Liver (tissue), 9 donors: ENCODE measurements around the gene GNB1L. TPM values are rescaled to one million over a fixed set of nuclear protein-coding genes. Genes with fewer than 3 reads are reported as not detected.

Source experiments
- DNase-seq: peaks from one replicate; pipeline ENCODE4 v3.0.0-alpha.2; 2017; ENCODE audit warnings: low spot score
- H3K27ac ChIP-seq, 2 donors: one replicate each; pipeline ENCODE4 v1.7.0; 2013; ENCODE audit warnings: inconsistent platforms in 2 of 2, low read length in 2 of 2, control low read depth in 1 of 2, low read depth in 1 of 2, mild to moderate bottlenecking in 1 of 2
- H3K27me3 ChIP-seq, 4 donors: one replicate each; pipeline versions ENCODE4 v1.6.1 to v1.7.0; 2013; ENCODE audit warnings: low read length in 3 of 4, inconsistent platforms in 1 of 4, mild to moderate bottlenecking in 1 of 4, moderate library complexity in 1 of 4; ENCODE audit not compliant: control insufficient read depth in 4 of 4, insufficient read depth in 4 of 4
- H3K36me3 ChIP-seq, 4 donors: one replicate each; pipeline versions ENCODE4 v1.6.1 to v1.7.0; 2013; ENCODE audit warnings: low read length in 3 of 4, mild to moderate bottlenecking in 3 of 4, low read depth in 1 of 4, moderate library complexity in 1 of 4; ENCODE audit not compliant: control insufficient read depth in 4 of 4, insufficient read depth in 3 of 4
- H3K4me1 ChIP-seq, 4 donors: one replicate each; pipeline versions ENCODE4 v1.6.1 to v1.7.0; 2013; ENCODE audit warnings: low read length in 3 of 4, mild to moderate bottlenecking in 3 of 4, moderate library complexity in 1 of 4; ENCODE audit not compliant: control insufficient read depth in 4 of 4, insufficient read depth in 4 of 4
- H3K4me3 ChIP-seq, 3 donors: one replicate each; pipeline versions ENCODE4 v1.6.1 to v1.7.0; 2013; ENCODE audit warnings: low read length in 3 of 3, control low read depth in 1 of 3, low read depth in 1 of 3, mild to moderate bottlenecking in 1 of 3
- H3K9ac ChIP-seq, 2 donors: one replicate each; pipeline ENCODE4 v1.7.0; 2013; ENCODE audit warnings: low read length in 2 of 2, mild to moderate bottlenecking in 2 of 2, moderate library complexity in 2 of 2, control low read depth in 1 of 2, low read depth in 1 of 2
- H3K9me3 ChIP-seq, 4 donors: one replicate each; pipeline versions ENCODE4 v1.6.1 to v1.7.0; 2013; ENCODE audit warnings: low read length in 3 of 4; ENCODE audit not compliant: control insufficient read depth in 4 of 4
- EGR1 ChIP-seq, 2 donors: IDR thresholded peaks; 2 replicates each; pipeline ENCODE4 v1.6.1; 2016 to 2018; ENCODE audit warnings: antibody characterized with exemption in 2 of 2, low read depth in 2 of 2
- FOXA1 ChIP-seq: IDR thresholded peaks from 2 replicates; pipeline ENCODE4 v1.6.1; 2016; ENCODE audit warnings: antibody characterized with exemption
- FOXA2 ChIP-seq: IDR thresholded peaks from 2 replicates; pipeline ENCODE4 v1.6.1; 2016; ENCODE audit warnings: antibody characterized with exemption
- GABPA ChIP-seq, 2 donors: IDR thresholded peaks in 1 of 2; conservative IDR thresholded peaks in 1 of 2; 2 replicates each; pipeline ENCODE4 v1.6.1; 2016; ENCODE audit warnings: antibody characterized with exemption in 2 of 2, mild to moderate bottlenecking in 1 of 2, moderate library complexity in 1 of 2
- HNF4A ChIP-seq, 2 donors: conservative IDR thresholded peaks; 2 replicates each; pipeline ENCODE4 v1.6.1; 2016; ENCODE audit warnings: antibody characterized with exemption in 2 of 2, mild to moderate bottlenecking in 2 of 2
- HNF4G ChIP-seq: IDR thresholded peaks from 2 replicates; pipeline ENCODE4 v1.6.1; 2016; ENCODE audit warnings: antibody characterized with exemption
- JUND ChIP-seq, 2 donors: IDR thresholded peaks; 2 replicates each; pipeline ENCODE4 v1.6.1; 2016; ENCODE audit warnings: antibody characterized with exemption in 2 of 2
- NR2F2 ChIP-seq: IDR thresholded peaks from 2 replicates; pipeline ENCODE4 v1.6.1; 2016; ENCODE audit warnings: antibody characterized with exemption
- RAD21 ChIP-seq, 2 donors: IDR thresholded peaks; 2 replicates each; pipeline ENCODE4 v1.6.1; 2016; ENCODE audit warnings: antibody characterized with exemption in 2 of 2, mild to moderate bottlenecking in 2 of 2
- RXRA ChIP-seq, 2 donors: IDR thresholded peaks; 2 replicates each; pipeline ENCODE4 v1.6.1; 2017 to 2018; ENCODE audit warnings: antibody characterized with exemption in 2 of 2, mild to moderate bottlenecking in 1 of 2
- SP1 ChIP-seq: IDR thresholded peaks from 2 replicates; pipeline ENCODE4 v1.6.1; 2018; ENCODE audit warnings: antibody characterized with exemption, mild to moderate bottlenecking
- TAF1 ChIP-seq: conservative IDR thresholded peaks from 2 replicates; pipeline ENCODE4 v1.6.1; 2016; ENCODE audit warnings: antibody characterized with exemption, mild to moderate bottlenecking
- YY1 ChIP-seq: IDR thresholded peaks from 2 replicates; pipeline ENCODE4 v1.6.1; 2016; ENCODE audit warnings: antibody characterized with exemption, mild to moderate bottlenecking
- WGBS: extraction: QIAGEN DNeasy Blood & Tissue Kit; methylation state at CpG from one replicate; pipeline ENCODE4 v1.1.7; 2013; 5-methylcytosine and 5-hydroxymethylcytosine counted together
- polyA plus RNA-seq, 2 donors: library from polyadenylated mRNA; stranded (reverse) in 1 of 2; unstranded in 1 of 2; fragments of 200-250 nt in 1 of 2; fragments of >200 nt in 1 of 2; fragmentation: Nextera tagmentation in 1 of 2; extraction: Ambion mirVana in 1 of 2; gene quantifications; one replicate each; pipeline versions ENCODE4 v1.2.1 to v1.2.3, GENCODE V29; 2013 to 2015
- total RNA-seq, 2 donors: library from RNA; depleted of rRNA; stranded (reverse); fragments of >200 nt; gene quantifications; one replicate each; pipeline ENCODE4 v1.2.3, GENCODE V29; 2014
- TF ChIP-seq, protein P1 (sequence below): fragments of 150-350 bp; IDR thresholded peaks from 2 replicates; pipeline ENCODE4 v1.5.1; 2017; ENCODE audit warnings: improper control_type of control experiment, low read depth, low read length; ENCODE audit not compliant: missing input control
- TF ChIP-seq, protein P2 (sequence below): IDR thresholded peaks from 2 replicates; pipeline ENCODE4 v1.6.1; 2016; ENCODE audit warnings: antibody characterized with exemption
- TF ChIP-seq, protein P3 (sequence below): IDR thresholded peaks from 2 replicates; pipeline ENCODE4 v1.6.1; 2016; ENCODE audit warnings: antibody characterized with exemption, mild to moderate bottlenecking
- TF ChIP-seq, protein P4 (sequence below): IDR thresholded peaks from 2 replicates; pipeline ENCODE4 v1.6.1; 2016; ENCODE audit warnings: antibody characterized with exemption
- donor health status: healthy.
- donor health status: healthy.
- donor health status: healthy.
- donor health status: healthy.
- donor health status: healthy.

The GNB1L gene
- total and polyA plus RNA-seq, 4 donors, result 1.5 to 3.6 (median 1.9) TPM

DNA sequence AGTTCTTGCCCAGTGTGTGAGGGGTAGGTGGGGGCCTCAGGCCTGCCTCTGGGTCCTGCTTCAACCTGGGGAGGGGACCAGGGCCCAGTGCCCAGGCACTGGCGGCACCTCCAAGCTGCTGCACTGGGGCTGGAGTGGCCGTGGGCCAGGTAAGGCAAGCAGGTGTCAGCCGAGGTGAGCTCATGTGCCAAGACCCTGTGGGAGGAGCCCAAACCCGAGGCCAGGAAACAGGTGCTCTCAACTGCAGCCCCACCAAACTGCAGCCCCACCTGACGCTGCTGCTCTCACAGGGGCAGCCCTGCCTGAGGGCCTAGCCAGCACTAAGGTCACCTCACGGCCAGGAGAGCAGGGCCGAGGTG lies 18.1 kb upstream of the GNB1L start:
- TF ChIP-seq TAF1, result no peak
- no peak for TF ChIP-seq NR2F2
- TF ChIP-seq YY1, result no peak
- no peak for TF ChIP-seq JUND (IDR thresholded peaks at IDR 0.05)
- no peak for TF ChIP-seq RAD21 (IDR thresholded peaks at IDR 0.05)
- TF ChIP-seq FOXA1, result no peak
- TF ChIP-seq RXRA (IDR thresholded peaks at IDR 0.05), result no peak
- TF ChIP-seq, protein P1, sequence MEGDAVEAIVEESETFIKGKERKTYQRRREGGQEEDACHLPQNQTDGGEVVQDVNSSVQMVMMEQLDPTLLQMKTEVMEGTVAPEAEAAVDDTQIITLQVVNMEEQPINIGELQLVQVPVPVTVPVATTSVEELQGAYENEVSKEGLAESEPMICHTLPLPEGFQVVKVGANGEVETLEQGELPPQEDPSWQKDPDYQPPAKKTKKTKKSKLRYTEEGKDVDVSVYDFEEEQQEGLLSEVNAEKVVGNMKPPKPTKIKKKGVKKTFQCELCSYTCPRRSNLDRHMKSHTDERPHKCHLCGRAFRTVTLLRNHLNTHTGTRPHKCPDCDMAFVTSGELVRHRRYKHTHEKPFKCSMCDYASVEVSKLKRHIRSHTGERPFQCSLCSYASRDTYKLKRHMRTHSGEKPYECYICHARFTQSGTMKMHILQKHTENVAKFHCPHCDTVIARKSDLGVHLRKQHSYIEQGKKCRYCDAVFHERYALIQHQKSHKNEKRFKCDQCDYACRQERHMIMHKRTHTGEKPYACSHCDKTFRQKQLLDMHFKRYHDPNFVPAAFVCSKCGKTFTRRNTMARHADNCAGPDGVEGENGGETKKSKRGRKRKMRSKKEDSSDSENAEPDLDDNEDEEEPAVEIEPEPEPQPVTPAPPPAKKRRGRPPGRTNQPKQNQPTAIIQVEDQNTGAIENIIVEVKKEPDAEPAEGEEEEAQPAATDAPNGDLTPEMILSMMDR, result no peak
- TF ChIP-seq, protein P2, sequence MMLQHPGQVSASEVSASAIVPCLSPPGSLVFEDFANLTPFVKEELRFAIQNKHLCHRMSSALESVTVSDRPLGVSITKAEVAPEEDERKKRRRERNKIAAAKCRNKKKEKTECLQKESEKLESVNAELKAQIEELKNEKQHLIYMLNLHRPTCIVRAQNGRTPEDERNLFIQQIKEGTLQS, result no peak
- Histone ChIP-seq H3K9me3 (no peaks in the 10 kb centered on the region), H3K4me3 (no peak overlapping the region), H3K36me3 (peaks cover 0 to 2% (median under 1%) of the 10 kb centered on the region in 4 donors), H3K4me1 (no peaks in the 10 kb centered on the region), H3K9ac (no peak overlapping the region), H3K27me3 (no peaks in the 10 kb centered on the region), H3K27ac (no peak overlapping the region)
- no peak for DNase-seq
- 40% methylated on average over 7 of the region's 7 CpGs for WGBS

DNA sequence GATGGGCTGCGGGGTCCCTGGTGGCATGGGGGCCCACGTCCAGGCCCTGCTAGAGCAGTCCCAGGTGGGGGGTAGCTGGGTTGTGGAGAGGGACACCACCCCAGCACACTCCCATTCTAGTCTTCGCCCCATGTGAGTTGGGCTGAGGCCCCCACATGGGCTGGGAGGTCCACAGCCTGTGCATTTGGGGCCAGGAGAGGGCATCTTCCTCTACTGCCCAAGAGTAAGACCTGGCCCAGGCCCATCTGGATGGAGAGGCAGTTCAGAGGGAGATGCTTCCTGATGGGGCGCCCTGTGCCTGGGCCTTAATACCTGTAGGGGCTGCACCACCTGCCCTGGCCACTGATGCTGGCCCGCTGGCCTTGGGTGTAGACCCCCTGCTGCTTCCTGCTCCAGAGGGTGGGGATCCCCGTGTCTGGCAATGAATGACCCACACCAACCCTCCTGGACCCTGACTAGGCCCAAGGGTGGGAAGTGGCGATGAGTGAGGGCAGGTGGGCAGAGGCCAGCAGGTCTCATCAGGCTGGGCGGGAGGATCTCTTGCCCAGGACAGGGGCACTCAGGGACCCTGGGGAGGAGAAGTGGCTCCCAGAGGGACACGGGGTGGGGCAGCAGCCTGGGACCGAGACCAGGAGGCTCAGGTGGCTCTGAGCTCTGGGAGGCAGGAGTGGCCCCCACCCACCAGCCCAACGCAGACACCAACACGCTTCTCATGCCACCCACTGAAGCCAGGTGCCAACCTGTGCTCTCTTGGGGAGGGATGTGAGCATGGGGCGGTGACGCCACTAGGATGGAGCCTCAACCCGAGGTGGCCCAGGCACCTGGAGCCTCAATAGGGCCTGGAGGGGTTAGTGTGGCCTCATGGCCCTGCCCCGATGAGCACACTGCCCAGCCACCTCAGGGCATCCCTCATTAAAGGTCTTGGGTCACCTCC lies 17.4 kb upstream of the GNB1L start:
- Histone ChIP-seq H3K4me1 (no peaks in the 10 kb centered on the region), H3K4me3 (no peak overlapping the region), H3K9ac (no peak overlapping the region), H3K36me3 (peaks cover 0 to 2% (median 0%) of the 10 kb centered on the region in 4 donors), H3K27ac (no peak overlapping the region), H3K9me3 (no peaks in the 10 kb centered on the region), H3K27me3 (no peaks in the 10 kb centered on the region)
- no peak for DNase-seq
- TF ChIP-seq RAD21 (IDR thresholded peaks at IDR 0.05), result no peak
- 90% methylated on average over 16 of the region's 16 CpGs for WGBS

DNA sequence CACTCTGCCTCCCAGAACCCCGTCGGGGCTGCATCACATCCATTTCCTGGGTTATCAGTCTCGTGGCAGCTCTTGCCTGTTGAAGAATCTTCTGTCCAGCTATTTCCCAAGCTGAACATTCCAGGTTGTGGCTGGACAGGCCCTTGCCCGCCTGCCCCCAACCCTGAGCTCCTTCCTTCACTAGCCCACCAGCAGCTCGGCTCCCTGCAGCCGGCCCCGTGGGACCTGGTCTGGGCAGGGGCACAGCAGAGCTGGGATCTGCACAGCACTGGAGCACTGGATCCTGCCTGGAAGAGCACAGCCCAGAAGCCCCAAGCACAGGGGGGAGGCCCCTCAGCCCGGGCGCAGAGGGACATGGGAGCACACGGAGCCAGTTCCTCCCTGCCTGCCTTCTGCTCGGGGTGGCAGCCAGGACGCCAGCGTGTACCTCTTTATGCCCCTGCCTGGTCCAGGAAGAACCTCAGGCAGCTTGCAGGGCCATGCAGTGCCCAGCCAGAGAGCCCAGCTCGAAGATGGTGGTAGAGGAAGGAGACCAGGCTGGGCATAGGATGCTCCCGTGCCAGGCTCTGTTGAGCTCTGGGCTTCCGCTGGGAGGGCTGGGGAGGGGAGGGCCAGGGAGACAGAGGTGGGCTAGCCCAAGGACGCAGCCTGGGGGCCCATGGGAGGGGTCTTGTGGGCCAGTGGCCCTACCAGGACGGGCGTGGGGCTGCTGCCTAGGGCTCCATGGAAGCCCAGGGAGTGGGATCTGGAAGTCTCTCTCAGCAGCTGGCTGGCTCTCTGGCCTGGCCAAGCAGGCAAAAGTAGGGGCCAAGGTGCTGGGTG lies 16.6 kb upstream of the GNB1L start:
- peaks cover 0 to 2% (median 0%) of the 10 kb centered on the region in 4 donors for H3K36me3 ChIP-seq
- no peaks in the 10 kb centered on the region for H3K27me3 ChIP-seq
- no peak for DNase-seq
- no peaks in the 10 kb centered on the region for H3K4me1 ChIP-seq
- no peak overlapping the region for H3K27ac ChIP-seq
- H3K9me3 ChIP-seq, result no peaks in the 10 kb centered on the region
- H3K9ac ChIP-seq, result no peak overlapping the region
- WGBS, result 81% methylated on average over 19 of the region's 19 CpGs
- no peak overlapping the region for H3K4me3 ChIP-seq
- TF ChIP-seq HNF4G (no peak), RXRA (IDR thresholded peaks at IDR 0.05) (no peak), SP1 (no peak), GABPA (IDR thresholded peaks at IDR 0.05 in 1 of 2, conservative IDR thresholded peaks at IDR 0.05 in 1 of 2) (no peak), YY1 (no peak), NR2F2 (no peak), FOXA2 (no peak), JUND (IDR thresholded peaks at IDR 0.05) (no peak), HNF4A (conservative IDR thresholded peaks at IDR 0.05) (no peak), EGR1 (IDR thresholded peaks at IDR 0.05; ENCODE audit: low read depth in 2 of 2) (no peak), FOXA1 (no peak)
- TF ChIP-seq, protein P1, result no peak
- TF ChIP-seq, protein P3, sequence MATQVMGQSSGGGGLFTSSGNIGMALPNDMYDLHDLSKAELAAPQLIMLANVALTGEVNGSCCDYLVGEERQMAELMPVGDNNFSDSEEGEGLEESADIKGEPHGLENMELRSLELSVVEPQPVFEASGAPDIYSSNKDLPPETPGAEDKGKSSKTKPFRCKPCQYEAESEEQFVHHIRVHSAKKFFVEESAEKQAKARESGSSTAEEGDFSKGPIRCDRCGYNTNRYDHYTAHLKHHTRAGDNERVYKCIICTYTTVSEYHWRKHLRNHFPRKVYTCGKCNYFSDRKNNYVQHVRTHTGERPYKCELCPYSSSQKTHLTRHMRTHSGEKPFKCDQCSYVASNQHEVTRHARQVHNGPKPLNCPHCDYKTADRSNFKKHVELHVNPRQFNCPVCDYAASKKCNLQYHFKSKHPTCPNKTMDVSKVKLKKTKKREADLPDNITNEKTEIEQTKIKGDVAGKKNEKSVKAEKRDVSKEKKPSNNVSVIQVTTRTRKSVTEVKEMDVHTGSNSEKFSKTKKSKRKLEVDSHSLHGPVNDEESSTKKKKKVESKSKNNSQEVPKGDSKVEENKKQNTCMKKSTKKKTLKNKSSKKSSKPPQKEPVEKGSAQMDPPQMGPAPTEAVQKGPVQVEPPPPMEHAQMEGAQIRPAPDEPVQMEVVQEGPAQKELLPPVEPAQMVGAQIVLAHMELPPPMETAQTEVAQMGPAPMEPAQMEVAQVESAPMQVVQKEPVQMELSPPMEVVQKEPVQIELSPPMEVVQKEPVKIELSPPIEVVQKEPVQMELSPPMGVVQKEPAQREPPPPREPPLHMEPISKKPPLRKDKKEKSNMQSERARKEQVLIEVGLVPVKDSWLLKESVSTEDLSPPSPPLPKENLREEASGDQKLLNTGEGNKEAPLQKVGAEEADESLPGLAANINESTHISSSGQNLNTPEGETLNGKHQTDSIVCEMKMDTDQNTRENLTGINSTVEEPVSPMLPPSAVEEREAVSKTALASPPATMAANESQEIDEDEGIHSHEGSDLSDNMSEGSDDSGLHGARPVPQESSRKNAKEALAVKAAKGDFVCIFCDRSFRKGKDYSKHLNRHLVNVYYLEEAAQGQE, result no peak
- TF ChIP-seq, protein P4, sequence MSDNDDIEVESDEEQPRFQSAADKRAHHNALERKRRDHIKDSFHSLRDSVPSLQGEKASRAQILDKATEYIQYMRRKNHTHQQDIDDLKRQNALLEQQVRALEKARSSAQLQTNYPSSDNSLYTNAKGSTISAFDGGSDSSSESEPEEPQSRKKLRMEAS, result no peak
